HEK293T (cell line): ENCODE results near the gene SHISAL2B.
"Not testable (repeated sequence)": the region's sequence is repeated elsewhere in the genome, so short reads cannot be mapped to it uniquely, and the experiment has no call there.

ENCODE experiments used
- CTCF ChIA-PET: fragments of 350-600 bp; formaldehyde crosslinking; extraction: SDS; loops from one replicate; lab custom pipeline; 2021; ENCODE audit warnings: antibody characterized with exemption, inconsistent platforms; lab: Yijun Ruan, JAX
- POLR2A ChIA-PET: fragments of 350-600 bp; formaldehyde crosslinking; extraction: SDS; loops from one replicate; lab custom pipeline; 2020; ENCODE audit warnings: antibody characterized with exemption, inconsistent platforms; lab: Yijun Ruan, JAX
- DNase-seq: peaks from one replicate; pipeline ENCODE4 v3.0.0; 2012; ENCODE audit warnings: mixed read lengths; ENCODE audit errors: extremely low spot score
- ARNT ChIP-seq: fragments of 450-650 bp; IDR thresholded peaks from 2 replicates; pipeline ENCODE4 v1.6.1; 2017; ENCODE audit warnings: mild to moderate bottlenecking
- BHLHE40 ChIP-seq: fragments of 450-650 bp; IDR thresholded peaks from 2 replicates; pipeline ENCODE4 v1.6.1; 2016; ENCODE audit warnings: mild to moderate bottlenecking, moderate library complexity, borderline replicate concordance
- CTBP1 ChIP-seq: fragments of 450-650 bp; IDR thresholded peaks from 2 replicates; pipeline ENCODE4 v1.6.1; 2016; ENCODE audit warnings: borderline replicate concordance
- ELF4 ChIP-seq: fragments of 450-650 bp; IDR thresholded peaks from 2 replicates; pipeline ENCODE4 v1.6.1; 2017; ENCODE audit warnings: antibody characterized with exemption
- FOXA1 ChIP-seq: fragments of 450-650 bp; IDR thresholded peaks from 2 replicates; pipeline ENCODE4 v1.6.1; 2016; ENCODE audit warnings: mild to moderate bottlenecking
- FOXK2 ChIP-seq: fragments of 450-650 bp; IDR thresholded peaks from 2 replicates; pipeline ENCODE4 v1.6.1; 2016; ENCODE audit warnings: mild to moderate bottlenecking
- FOXM1 ChIP-seq: fragments of 450-650 bp; IDR thresholded peaks from 2 replicates; pipeline ENCODE4 v1.6.1; 2017; ENCODE audit warnings: mild to moderate bottlenecking, borderline replicate concordance
- HDGF ChIP-seq: fragments of 450-650 bp; IDR thresholded peaks from 2 replicates; pipeline ENCODE4 v1.6.1; 2017; ENCODE audit warnings: antibody characterized with exemption, borderline replicate concordance
- L3MBTL2 ChIP-seq: fragments of 450-650 bp; conservative IDR thresholded peaks from 2 replicates; pipeline ENCODE4 v1.6.1; 2016; ENCODE audit warnings: mild to moderate bottlenecking
- LEF1 ChIP-seq: fragments of 450-650 bp; IDR thresholded peaks from 2 replicates; pipeline ENCODE4 v1.6.1; 2017; ENCODE audit warnings: mild to moderate bottlenecking, borderline replicate concordance
- NFRKB ChIP-seq: fragments of 450-650 bp; IDR thresholded peaks from 2 replicates; pipeline ENCODE4 v1.6.1; 2016; ENCODE audit warnings: mild to moderate bottlenecking, moderate library complexity
- PKNOX1 ChIP-seq: fragments of 450-650 bp; IDR thresholded peaks from 2 replicates; pipeline ENCODE4 v1.6.1; 2016
- SP1 ChIP-seq: fragments of 450-650 bp; IDR thresholded peaks from 2 replicates; pipeline ENCODE4 v1.6.1; 2017
- SUZ12 ChIP-seq: fragments of 450-650 bp; IDR thresholded peaks from 2 replicates; pipeline ENCODE4 v1.6.1; 2016; ENCODE audit warnings: mild to moderate bottlenecking
- TARDBP ChIP-seq: fragments of 450-650 bp; IDR thresholded peaks from 2 replicates; pipeline ENCODE4 v1.6.1; 2016
- ZNF384 ChIP-seq: fragments of 450-650 bp; IDR thresholded peaks from 2 replicates; pipeline ENCODE4 v1.6.1; 2016

The SHISAL2B gene

GRCh38 chr5:64688965-64689364, 1.3 kb upstream of the SHISAL2B start:
- ChIA-PET POLR2A (no interaction called here), CTCF (no interaction called here)
- no peak for DNase-seq
- TF ChIP-seq FOXK2 (no peak), LEF1 (no peak), TARDBP (no peak), ZNF384 (no peak), NFRKB (no peak), HDGF (no peak), SUZ12 (no peak), ELF4 (no peak), FOXM1 (no peak), SP1 (no peak), PKNOX1 (no peak), BHLHE40 (no peak), ARNT (no peak), CTBP1 (no peak), L3MBTL2 (no peak), FOXA1 (no peak)

GRCh38 chr5:64690104-64690416, 243 bp upstream of the SHISAL2B start:
- DNase-seq = no peak
- no peak for TF ChIP-seq TARDBP
- TF ChIP-seq SP1 = no peak
- no peak for TF ChIP-seq BHLHE40
- TF ChIP-seq PKNOX1 = no peak
- TF ChIP-seq NFRKB = no peak
- no peak for TF ChIP-seq ZNF384
- no peak for TF ChIP-seq LEF1
- TF ChIP-seq ELF4 = no peak
- no peak for TF ChIP-seq CTBP1
- TF ChIP-seq HDGF = no peak
- no peak for TF ChIP-seq FOXM1
- TF ChIP-seq FOXA1 = no peak
- no peak for TF ChIP-seq ARNT
- ChIA-PET CTCF (no interaction called here), POLR2A (interaction anchor here (0.9 to 1.0 kb wide), 3 partner anchors 14 to 104 kb away, joined by 3 to 4 read pairs (median 3); no protein-coding TSS in a partner anchor)

- CTCF ChIA-PET = interaction anchor here (0.6 kb wide), 1 partner anchor 57 kb away, joined by 3 read pairs; no protein-coding TSS in a partner anchor
- DNase-seq = no peak
- TF ChIP-seq FOXK2 = no peak
- TF ChIP-seq NFRKB = no peak
- no peak for TF ChIP-seq LEF1
- TF ChIP-seq SP1 = no peak
- no peak for TF ChIP-seq HDGF
- no peak for TF ChIP-seq BHLHE40
- no peak for TF ChIP-seq TARDBP
- no peak for TF ChIP-seq ARNT
- TF ChIP-seq L3MBTL2 = no peak
- no peak for TF ChIP-seq FOXA1
- no peak for TF ChIP-seq PKNOX1
- no peak for TF ChIP-seq ELF4
- no peak for TF ChIP-seq FOXM1
- no peak for TF ChIP-seq ZNF384
- TF ChIP-seq SUZ12 = no peak
- no peak for TF ChIP-seq CTBP1
- POLR2A ChIA-PET = interaction anchor here (0.9 to 1.0 kb wide), 2 partner anchors 12 to 77 kb away, joined by 4 read pairs; no protein-coding TSS in a partner anchor
Measured at GRCh38 chr5:64691291-64691690, 988 bp downstream of the SHISAL2B start.

GRCh38 chr5:64693636-64694035, 3.3 kb downstream of the SHISAL2B start:
- TF ChIP-seq FOXM1 (no peak), BHLHE40 (no peak), SUZ12 (no peak), NFRKB (no peak), PKNOX1 (no peak), CTBP1 (no peak), HDGF (no peak), SP1 (no peak), FOXA1 (no peak), LEF1 (no peak), L3MBTL2 (no peak), ELF4 (no peak), ZNF384 (no peak), TARDBP (no peak)
- POLR2A ChIA-PET = no interaction called here
- CTCF ChIA-PET = no interaction called here

GRCh38 chr5:64696414-64696813, 6.1 kb downstream of the SHISAL2B start:
- CTCF ChIA-PET, DNase-seq, POLR2A ChIA-PET: not testable (repeated sequence)

More at GRCh38 chr5:64693636-64694035, 3.3 kb downstream of the SHISAL2B start:
- DNase-seq = no peak

- ChIA-PET CTCF (no interaction called here), POLR2A (no interaction called here)
- TF ChIP-seq BHLHE40 (no peak), PKNOX1 (no peak), SP1 (no peak), CTBP1 (no peak), HDGF (no peak), LEF1 (no peak), SUZ12 (no peak), FOXA1 (no peak), FOXM1 (no peak), TARDBP (no peak)
- no peak for DNase-seq
Measured at GRCh38 chr5:64700765-64701164, 10.5 kb downstream of the SHISAL2B start.

- DNase-seq, POLR2A ChIA-PET: not testable (repeated sequence)
- CTCF ChIA-PET = interaction anchor here (0.6 kb wide), 1 partner anchor 22 kb away, joined by 3 read pairs; no protein-coding TSS in a partner anchor
Measured at GRCh38 chr5:64706074-64706473, 15.8 kb downstream of the SHISAL2B start.
